Measurements from ENCODE around the gene ODAPH.
"Not testable (repeated sequence)": the region's sequence is repeated elsewhere in the genome, so short reads cannot be mapped to it uniquely, and the experiment has no call there.

ODAPH gene

DNA sequence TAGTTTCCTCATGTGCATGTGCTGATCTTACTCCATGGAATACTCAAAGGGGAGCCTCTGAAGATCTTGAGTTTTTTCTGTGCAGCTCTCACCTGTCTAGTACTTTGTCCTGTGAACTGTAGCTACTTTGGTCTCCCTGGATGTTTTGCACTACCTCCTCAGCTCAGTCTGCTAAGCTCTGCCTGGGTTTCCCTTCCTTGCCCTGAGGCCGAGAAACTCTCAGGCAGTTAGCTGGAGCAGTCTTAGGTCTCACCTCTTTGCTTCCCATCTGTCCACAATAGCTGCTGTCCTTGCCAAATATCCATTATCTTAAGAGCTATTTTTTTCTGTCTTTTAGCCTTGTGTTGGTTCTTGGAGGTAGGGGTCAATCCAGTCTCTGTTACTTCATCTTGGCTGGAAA is 30.0 kb upstream of the ODAPH start:
- Histone ChIP-seq H3K9me3 (ENCODE audit: control insufficient read depth in 1 of 2, low read length in 2 of 2) (no peaks in the 10 kb centered on the region), H3K27me3 (ENCODE audit: low read depth, low read length) (no peaks in the 10 kb centered on the region), H3K27ac (ENCODE audit: low read length) (no peak overlapping the region), H3K4me3 (ENCODE audit: low read depth in 1 of 2, low read length in 2 of 2) (no peak overlapping the region), H3K4me1 (ENCODE audit: control insufficient read depth in 1 of 2, insufficient read depth in 2 of 2, low read length in 2 of 2) (no peaks in the 10 kb centered on the region), H3K36me3 (ENCODE audit: control insufficient read depth in 1 of 2, insufficient read depth in 2 of 2, low read length in 2 of 2) (peaks cover 30 to 62% of the 10 kb centered on the region in 2 donors)

GRCh38 chr4:75527482-75527881 is 28.4 kb upstream of the ODAPH start:
- Histone ChIP-seq H3K4me1 (ENCODE audit: control insufficient read depth in 1 of 2, insufficient read depth in 2 of 2, low read length in 2 of 2) (no peaks in the 10 kb centered on the region), H3K36me3 (ENCODE audit: control insufficient read depth in 1 of 2, insufficient read depth in 2 of 2, low read length in 2 of 2) (peaks cover 35 to 69% of the 10 kb centered on the region in 2 donors)

GRCh38 chr4:75530556-75531322 is 25.1 kb upstream of the ODAPH start:
- no peak overlapping the region for H3K27ac ChIP-seq (ENCODE audit: low read length)
- no peaks in the 10 kb centered on the region for H3K4me1 ChIP-seq (ENCODE audit: control insufficient read depth in 1 of 2, insufficient read depth in 2 of 2, low read length in 2 of 2)
- H3K27me3 ChIP-seq (ENCODE audit: low read depth, low read length): no peaks in the 10 kb centered on the region
- no peak overlapping the region for H3K4me3 ChIP-seq (ENCODE audit: low read depth in 1 of 2, low read length in 2 of 2)
- H3K9me3 ChIP-seq (ENCODE audit: control insufficient read depth in 1 of 2, low read length in 2 of 2): peaks cover 0 to 2% of the 10 kb centered on the region in 2 donors
- H3K36me3 ChIP-seq (ENCODE audit: control insufficient read depth in 1 of 2, insufficient read depth in 2 of 2, low read length in 2 of 2): peaks cover 35 to 63% of the 10 kb centered on the region in 2 donors

More at GRCh38 chr4:75527482-75527881, 28.4 kb upstream of the ODAPH start:
- H3K27ac ChIP-seq (ENCODE audit: low read length): no peak overlapping the region
- H3K27me3 ChIP-seq (ENCODE audit: low read depth, low read length): no peaks in the 10 kb centered on the region
- no peak overlapping the region for H3K4me3 ChIP-seq (ENCODE audit: low read depth in 1 of 2, low read length in 2 of 2)
- no peaks in the 10 kb centered on the region for H3K9me3 ChIP-seq (ENCODE audit: control insufficient read depth in 1 of 2, low read length in 2 of 2)

DNA sequence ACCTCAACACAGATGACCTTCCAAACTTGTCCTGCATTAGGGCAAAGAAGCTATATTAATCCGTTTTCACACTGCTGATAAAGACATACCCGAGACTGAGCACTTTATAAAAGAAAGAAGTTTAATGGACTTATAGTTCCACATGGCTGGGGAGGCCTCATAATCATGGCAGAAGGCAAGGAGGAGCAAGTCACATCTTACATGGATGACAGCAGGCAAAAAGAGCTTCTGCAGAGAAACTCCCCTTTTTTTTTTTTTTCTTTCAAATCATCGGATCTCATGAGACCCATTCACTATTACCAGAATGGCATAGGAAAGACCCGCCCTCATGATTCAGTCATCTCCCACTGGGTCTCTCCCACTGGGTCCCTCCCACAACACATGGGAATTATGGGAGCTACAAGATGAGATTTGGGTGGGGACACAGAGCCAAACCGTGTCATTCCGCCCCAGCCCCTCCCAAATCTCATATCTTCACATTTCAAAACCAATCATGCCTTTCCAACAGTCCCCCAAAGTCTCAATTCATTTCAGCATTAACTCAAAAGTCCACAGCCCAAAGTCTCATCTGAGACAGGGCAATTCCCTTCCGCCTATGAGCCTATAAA is 24.2 kb upstream of the ODAPH start:
- H3K27me3 ChIP-seq (ENCODE audit: low read depth, low read length): not testable (repeated sequence)
- H3K36me3 ChIP-seq (ENCODE audit: control insufficient read depth in 1 of 2, insufficient read depth in 2 of 2, low read length in 2 of 2): peaks cover 32 to 59% of the 10 kb centered on the region in 2 donors

DNA sequence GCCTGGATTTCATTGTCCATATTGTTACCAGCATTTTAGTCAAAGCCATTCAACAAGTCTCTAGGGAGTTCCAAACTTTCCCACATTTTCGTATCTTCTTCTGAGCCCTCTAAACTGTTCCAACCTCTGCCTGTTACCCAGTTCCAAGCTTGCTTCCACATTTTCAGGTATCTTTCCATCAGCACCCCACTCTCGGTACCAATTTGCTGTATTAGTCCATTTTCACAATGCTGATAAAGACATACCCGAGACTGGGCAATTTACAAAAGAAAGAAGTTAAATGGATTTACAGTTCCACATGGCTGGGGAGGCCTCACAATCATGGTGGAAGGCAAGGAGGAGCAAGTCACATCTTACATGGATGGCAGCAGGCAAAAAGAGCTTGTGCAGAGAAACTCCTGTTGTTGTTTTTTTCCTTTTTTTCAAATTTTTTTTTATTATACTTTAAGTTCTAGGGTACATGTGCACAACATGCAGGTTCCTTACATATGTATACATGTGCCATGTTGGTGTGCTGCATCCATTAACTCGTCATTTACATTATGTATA is 22.5 kb upstream of the ODAPH start:
- H3K36me3 ChIP-seq (ENCODE audit: control insufficient read depth in 1 of 2, insufficient read depth in 2 of 2, low read length in 2 of 2): peaks cover 19 to 43% of the 10 kb centered on the region in 2 donors
- not testable (repeated sequence) for H3K27me3 ChIP-seq (ENCODE audit: low read depth, low read length); H3K4me3 ChIP-seq (ENCODE audit: low read depth in 1 of 2, low read length in 2 of 2); H3K4me1 ChIP-seq (ENCODE audit: control insufficient read depth in 1 of 2, insufficient read depth in 2 of 2, low read length in 2 of 2); H3K27ac ChIP-seq (ENCODE audit: low read length); H3K9me3 ChIP-seq (ENCODE audit: control insufficient read depth in 1 of 2, low read length in 2 of 2)

More for the DNA sequence above, 24.2 kb upstream of the ODAPH start:
- not testable (repeated sequence) for H3K4me3 ChIP-seq (ENCODE audit: low read depth in 1 of 2, low read length in 2 of 2); H3K4me1 ChIP-seq (ENCODE audit: control insufficient read depth in 1 of 2, insufficient read depth in 2 of 2, low read length in 2 of 2); H3K27ac ChIP-seq (ENCODE audit: low read length); H3K9me3 ChIP-seq (ENCODE audit: control insufficient read depth in 1 of 2, low read length in 2 of 2)

DNA sequence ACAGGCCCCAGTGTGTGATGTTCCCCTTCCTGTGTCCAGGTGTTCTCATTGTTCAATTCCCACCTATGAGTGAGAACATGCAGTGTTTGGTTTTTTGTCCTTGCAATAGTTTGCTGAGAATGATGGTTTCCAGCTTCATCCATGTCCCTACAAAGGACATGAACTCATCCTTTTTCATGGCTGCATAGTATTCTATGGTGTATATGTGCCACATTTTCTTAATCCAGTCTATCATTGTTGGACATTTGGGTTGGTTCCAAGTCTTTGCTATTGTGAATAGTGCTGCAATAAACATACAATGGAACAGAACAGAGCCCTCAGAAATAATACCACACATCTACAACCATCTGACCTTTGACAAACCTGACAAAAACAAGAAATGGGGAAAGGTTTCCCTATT is 21.9 kb upstream of the ODAPH start:
- H3K9me3 ChIP-seq (ENCODE audit: control insufficient read depth in 1 of 2, low read length in 2 of 2); H3K27me3 ChIP-seq (ENCODE audit: low read depth, low read length); H3K4me1 ChIP-seq (ENCODE audit: control insufficient read depth in 1 of 2, insufficient read depth in 2 of 2, low read length in 2 of 2); H3K4me3 ChIP-seq (ENCODE audit: low read depth in 1 of 2, low read length in 2 of 2); H3K27ac ChIP-seq (ENCODE audit: low read length): not testable (repeated sequence)
- H3K36me3 ChIP-seq (ENCODE audit: control insufficient read depth in 1 of 2, insufficient read depth in 2 of 2, low read length in 2 of 2): peaks cover 18 to 41% of the 10 kb centered on the region in 2 donors

DNA sequence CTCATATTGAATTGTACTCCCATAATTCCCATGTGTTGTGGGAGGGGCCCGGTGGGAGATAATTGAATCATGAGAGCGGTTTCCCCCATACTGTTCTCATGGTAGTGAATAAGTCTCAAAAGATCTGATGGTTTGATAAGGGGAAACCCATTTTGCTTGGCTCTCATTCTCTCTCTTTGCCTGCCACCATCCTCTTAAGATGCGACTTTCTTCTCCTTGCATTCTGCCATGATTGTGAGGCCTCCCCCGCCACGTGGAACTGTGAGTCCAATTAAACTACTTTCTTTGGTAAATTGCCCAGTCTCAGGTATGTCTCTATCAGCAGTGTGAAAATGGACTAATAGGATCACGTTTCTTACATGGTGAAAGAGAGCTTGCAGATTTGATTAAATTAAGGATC is 18.6 kb upstream of the ODAPH start:
- peaks cover 0 to 17% of the 10 kb centered on the region in 2 donors for H3K36me3 ChIP-seq (ENCODE audit: control insufficient read depth in 1 of 2, insufficient read depth in 2 of 2, low read length in 2 of 2)
- not testable (repeated sequence) for H3K9me3 ChIP-seq (ENCODE audit: control insufficient read depth in 1 of 2, low read length in 2 of 2); H3K27ac ChIP-seq (ENCODE audit: low read length); H3K27me3 ChIP-seq (ENCODE audit: low read depth, low read length); H3K4me3 ChIP-seq (ENCODE audit: low read depth in 1 of 2, low read length in 2 of 2); H3K4me1 ChIP-seq (ENCODE audit: control insufficient read depth in 1 of 2, insufficient read depth in 2 of 2, low read length in 2 of 2)

GRCh38 chr4:75542824-75543223 is 13.0 kb upstream of the ODAPH start:
- no peaks in the 10 kb centered on the region for H3K27me3 ChIP-seq (ENCODE audit: low read depth, low read length)
- H3K36me3 ChIP-seq (ENCODE audit: control insufficient read depth in 1 of 2, insufficient read depth in 2 of 2, low read length in 2 of 2): peaks cover 0 to 12% of the 10 kb centered on the region in 2 donors
- no peak overlapping the region for H3K4me3 ChIP-seq (ENCODE audit: low read depth in 1 of 2, low read length in 2 of 2)
- H3K9me3 ChIP-seq (ENCODE audit: control insufficient read depth in 1 of 2, low read length in 2 of 2): no peaks in the 10 kb centered on the region
- H3K27ac ChIP-seq (ENCODE audit: low read length): no peak overlapping the region
- H3K4me1 ChIP-seq (ENCODE audit: control insufficient read depth in 1 of 2, insufficient read depth in 2 of 2, low read length in 2 of 2): no peaks in the 10 kb centered on the region

DNA sequence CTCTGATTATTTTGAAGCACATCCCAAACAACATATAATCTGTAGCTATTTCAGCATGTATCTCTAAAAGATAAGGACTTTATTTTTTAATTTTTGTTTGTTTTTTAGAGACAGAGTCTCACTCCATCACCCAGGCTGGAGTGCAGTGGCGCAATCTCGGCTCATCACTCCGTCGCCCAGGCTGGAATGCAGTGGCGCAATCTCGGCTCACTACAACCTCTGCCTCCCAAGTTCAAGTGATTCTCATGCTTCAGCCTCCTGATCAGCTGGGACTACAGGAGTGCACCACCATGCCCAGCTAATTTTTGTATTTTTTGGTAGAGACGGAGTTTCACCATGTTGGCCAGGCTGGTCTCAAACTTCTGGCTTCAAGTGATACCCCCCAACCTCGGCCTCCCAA is 11.6 kb upstream of the ODAPH start:
- H3K36me3 ChIP-seq (ENCODE audit: control insufficient read depth in 1 of 2, insufficient read depth in 2 of 2, low read length in 2 of 2): peaks cover 0 to 12% of the 10 kb centered on the region in 2 donors
- not testable (repeated sequence) for H3K4me1 ChIP-seq (ENCODE audit: control insufficient read depth in 1 of 2, insufficient read depth in 2 of 2, low read length in 2 of 2); H3K4me3 ChIP-seq (ENCODE audit: low read depth in 1 of 2, low read length in 2 of 2); H3K9me3 ChIP-seq (ENCODE audit: control insufficient read depth in 1 of 2, low read length in 2 of 2); H3K27ac ChIP-seq (ENCODE audit: low read length); H3K27me3 ChIP-seq (ENCODE audit: low read depth, low read length)

- peaks cover 0 to 6% of the 10 kb centered on the region in 2 donors for H3K36me3 ChIP-seq (ENCODE audit: control insufficient read depth in 1 of 2, insufficient read depth in 2 of 2, low read length in 2 of 2)
- H3K9me3 ChIP-seq (ENCODE audit: control insufficient read depth in 1 of 2, low read length in 2 of 2): no peaks in the 10 kb centered on the region
- H3K4me1 ChIP-seq (ENCODE audit: control insufficient read depth in 1 of 2, insufficient read depth in 2 of 2, low read length in 2 of 2): no peaks in the 10 kb centered on the region
- no peak overlapping the region for H3K4me3 ChIP-seq (ENCODE audit: low read depth in 1 of 2, low read length in 2 of 2)
- no peak overlapping the region for H3K27ac ChIP-seq (ENCODE audit: low read length)
- no peaks in the 10 kb centered on the region for H3K27me3 ChIP-seq (ENCODE audit: low read depth, low read length)
These were observed 11.0 kb upstream of the ODAPH start for GRCh38 chr4:75544870-75545269.

DNA sequence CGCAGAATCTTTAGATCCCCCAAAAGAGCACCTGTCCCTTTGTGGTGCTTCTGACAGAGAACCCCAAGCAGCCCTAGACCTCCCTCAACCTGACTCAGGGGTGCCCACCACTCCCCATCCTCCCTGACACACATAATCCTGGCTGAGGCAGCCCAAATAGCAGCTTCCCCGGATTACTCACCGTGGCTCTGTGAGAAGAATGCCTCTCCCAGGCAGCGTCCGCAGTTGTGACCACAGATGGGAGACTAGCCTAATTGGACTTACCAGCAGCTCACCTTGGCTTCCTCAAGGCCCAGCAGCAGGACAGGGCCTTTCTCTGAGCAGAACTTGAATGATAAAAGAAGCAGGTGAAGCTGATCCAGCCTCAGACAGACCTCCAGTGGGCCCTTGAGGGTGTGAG is 10.3 kb upstream of the ODAPH start:
- H3K27ac ChIP-seq (ENCODE audit: low read length): no peak overlapping the region
- H3K27me3 ChIP-seq (ENCODE audit: low read depth, low read length): no peaks in the 10 kb centered on the region

More for the DNA sequence above, 10.3 kb upstream of the ODAPH start:
- Histone ChIP-seq H3K9me3 (ENCODE audit: control insufficient read depth in 1 of 2, low read length in 2 of 2) (no peaks in the 10 kb centered on the region), H3K36me3 (ENCODE audit: control insufficient read depth in 1 of 2, insufficient read depth in 2 of 2, low read length in 2 of 2) (peaks cover 0 to 4% of the 10 kb centered on the region in 2 donors), H3K4me3 (ENCODE audit: low read depth in 1 of 2, low read length in 2 of 2) (no peak overlapping the region), H3K4me1 (ENCODE audit: control insufficient read depth in 1 of 2, insufficient read depth in 2 of 2, low read length in 2 of 2) (no peaks in the 10 kb centered on the region)

Data from muscle layer of duodenum (tissue), 2 donors.